ENCODE results near the gene CRB1.

GRCh38 chr1:197464044-197464443 is 196.0 kb downstream of the CRB1 start:
- TF ChIP-seq, protein P1, sequence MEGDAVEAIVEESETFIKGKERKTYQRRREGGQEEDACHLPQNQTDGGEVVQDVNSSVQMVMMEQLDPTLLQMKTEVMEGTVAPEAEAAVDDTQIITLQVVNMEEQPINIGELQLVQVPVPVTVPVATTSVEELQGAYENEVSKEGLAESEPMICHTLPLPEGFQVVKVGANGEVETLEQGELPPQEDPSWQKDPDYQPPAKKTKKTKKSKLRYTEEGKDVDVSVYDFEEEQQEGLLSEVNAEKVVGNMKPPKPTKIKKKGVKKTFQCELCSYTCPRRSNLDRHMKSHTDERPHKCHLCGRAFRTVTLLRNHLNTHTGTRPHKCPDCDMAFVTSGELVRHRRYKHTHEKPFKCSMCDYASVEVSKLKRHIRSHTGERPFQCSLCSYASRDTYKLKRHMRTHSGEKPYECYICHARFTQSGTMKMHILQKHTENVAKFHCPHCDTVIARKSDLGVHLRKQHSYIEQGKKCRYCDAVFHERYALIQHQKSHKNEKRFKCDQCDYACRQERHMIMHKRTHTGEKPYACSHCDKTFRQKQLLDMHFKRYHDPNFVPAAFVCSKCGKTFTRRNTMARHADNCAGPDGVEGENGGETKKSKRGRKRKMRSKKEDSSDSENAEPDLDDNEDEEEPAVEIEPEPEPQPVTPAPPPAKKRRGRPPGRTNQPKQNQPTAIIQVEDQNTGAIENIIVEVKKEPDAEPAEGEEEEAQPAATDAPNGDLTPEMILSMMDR (IDR thresholded peaks at IDR 0.05), result no peak
- TF ChIP-seq EP300 (IDR thresholded peaks at IDR 0.05) (no peak), POLR2A (IDR thresholded peaks at IDR 0.05) (no peak), POLR2AphosphoS5 (IDR thresholded peaks at IDR 0.05) (peak; percentile 62)

Data from gastroesophageal sphincter (tissue), 3 donors.